ENCODE data around the gene LIMK1.
"Not testable (repeated sequence)": the region's sequence is repeated elsewhere in the genome, so short reads cannot be mapped to it uniquely, and the experiment has no call there.

The LIMK1 gene

GRCh38 chr7:74083117-74083876 lies at the start of gene LIMK1:
LIMK1 (plus strand) TSS chr7:74083804; CDS start chr7:74083991, 187 bp downstream.
- DNase-seq (ENCODE audit: extremely low read depth in 1 of 2, low read depth in 1 of 2): peak; percentile 59 to 62

DNA sequence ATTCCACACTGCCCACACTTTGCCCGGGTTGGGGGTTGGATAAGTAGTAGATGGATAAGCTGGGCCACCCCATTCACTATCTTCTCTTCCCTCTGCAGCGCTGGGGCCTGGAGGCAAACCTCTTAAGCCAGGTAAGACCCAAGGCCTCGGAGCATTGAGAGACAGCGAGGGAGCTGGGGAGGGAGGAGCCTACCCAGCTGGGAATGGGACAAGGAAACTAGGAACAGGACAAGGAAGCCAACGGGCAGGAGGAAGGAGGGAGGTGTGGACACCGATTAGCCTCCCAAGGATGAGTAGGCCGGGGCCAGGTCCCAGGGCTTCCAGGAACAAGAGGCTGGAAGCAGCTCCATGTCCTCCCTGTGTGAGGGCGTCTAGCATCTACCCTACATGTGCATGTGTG lies 46.0 kb upstream of the LIMK1 start:
- DNase-seq (ENCODE audit: extremely low read depth in 1 of 2, low read depth in 1 of 2): no peak

- no peak for DNase-seq (ENCODE audit: extremely low read depth in 1 of 2, low read depth in 1 of 2)
Measured at GRCh38 chr7:74038194-74038961, 45.2 kb upstream of the LIMK1 start.

- DNase-seq (ENCODE audit: extremely low read depth in 1 of 2, low read depth in 1 of 2): no peak
Measured at GRCh38 chr7:74039337-74039736, 44.3 kb upstream of the LIMK1 start.

DNA sequence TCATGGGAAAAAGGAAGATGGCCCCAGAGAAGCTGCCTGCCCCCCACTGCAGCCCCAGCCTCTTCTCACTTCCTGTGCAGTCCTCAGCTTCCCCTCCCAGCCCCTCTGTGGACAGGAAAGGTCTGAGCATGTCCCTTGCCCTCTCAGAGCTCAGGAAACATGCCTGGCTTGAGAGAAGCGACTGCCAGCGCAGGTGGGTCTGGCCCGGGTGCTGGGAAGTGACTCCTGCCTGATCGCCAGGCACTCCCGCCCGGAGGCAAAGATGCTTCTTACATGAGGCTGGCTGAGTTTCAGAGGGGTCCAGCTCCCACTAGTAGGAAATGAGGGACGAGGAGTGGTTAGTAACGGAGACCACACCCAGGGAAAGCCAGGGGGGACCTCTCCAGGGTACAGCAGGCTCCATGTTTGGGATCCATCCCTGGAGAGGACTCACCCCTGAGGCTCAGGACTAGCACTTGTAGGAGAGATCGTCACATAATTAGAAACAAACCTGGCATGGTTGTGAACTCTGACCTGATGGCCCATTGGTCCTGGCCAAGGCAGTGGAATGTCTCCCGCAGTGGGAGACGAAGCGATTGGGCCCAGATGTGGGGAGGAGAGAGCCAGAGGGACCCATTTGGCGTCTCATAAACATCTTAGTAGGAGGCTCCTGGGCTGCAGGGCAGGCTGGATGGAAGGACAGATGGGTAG lies 43.4 kb upstream of the LIMK1 start:
- no peak for DNase-seq (ENCODE audit: extremely low read depth in 1 of 2, low read depth in 1 of 2)

DNA sequence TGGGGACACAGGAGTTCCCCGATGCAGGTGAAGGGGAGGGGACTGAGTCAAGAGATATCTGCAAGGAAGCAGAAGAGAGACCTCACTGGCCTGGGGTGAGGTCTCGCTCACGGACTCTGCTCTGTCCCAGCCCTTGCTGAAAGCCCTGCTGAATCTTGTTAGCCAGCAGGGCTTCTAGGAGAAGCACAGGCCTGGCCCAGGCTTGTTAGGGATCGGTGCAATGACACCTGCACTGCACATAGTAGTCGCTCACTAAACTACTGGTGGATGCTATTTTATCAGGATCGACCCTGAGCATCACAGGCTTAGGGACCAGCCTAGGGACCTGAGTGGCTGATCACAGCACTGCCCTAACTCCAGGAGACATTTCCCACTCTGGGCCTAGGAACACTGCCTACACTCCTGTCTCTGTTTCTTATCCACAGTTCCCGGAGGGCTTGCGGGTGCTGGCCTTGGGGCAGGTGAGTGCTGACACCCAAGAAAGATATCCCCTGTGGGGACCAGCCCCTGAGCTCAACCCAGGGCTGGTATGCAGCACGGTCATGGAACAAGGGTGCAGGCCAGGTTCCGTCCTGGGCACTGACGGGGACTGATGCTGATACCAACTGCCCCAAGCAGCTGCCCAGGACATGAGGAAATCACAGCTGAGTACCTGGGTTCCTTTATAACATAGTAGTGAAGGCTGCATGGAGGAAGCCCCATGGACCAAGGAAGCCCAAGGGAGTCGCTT lies 42.6 kb upstream of the LIMK1 start:
- no peak for DNase-seq (ENCODE audit: extremely low read depth in 1 of 2, low read depth in 1 of 2)

DNA sequence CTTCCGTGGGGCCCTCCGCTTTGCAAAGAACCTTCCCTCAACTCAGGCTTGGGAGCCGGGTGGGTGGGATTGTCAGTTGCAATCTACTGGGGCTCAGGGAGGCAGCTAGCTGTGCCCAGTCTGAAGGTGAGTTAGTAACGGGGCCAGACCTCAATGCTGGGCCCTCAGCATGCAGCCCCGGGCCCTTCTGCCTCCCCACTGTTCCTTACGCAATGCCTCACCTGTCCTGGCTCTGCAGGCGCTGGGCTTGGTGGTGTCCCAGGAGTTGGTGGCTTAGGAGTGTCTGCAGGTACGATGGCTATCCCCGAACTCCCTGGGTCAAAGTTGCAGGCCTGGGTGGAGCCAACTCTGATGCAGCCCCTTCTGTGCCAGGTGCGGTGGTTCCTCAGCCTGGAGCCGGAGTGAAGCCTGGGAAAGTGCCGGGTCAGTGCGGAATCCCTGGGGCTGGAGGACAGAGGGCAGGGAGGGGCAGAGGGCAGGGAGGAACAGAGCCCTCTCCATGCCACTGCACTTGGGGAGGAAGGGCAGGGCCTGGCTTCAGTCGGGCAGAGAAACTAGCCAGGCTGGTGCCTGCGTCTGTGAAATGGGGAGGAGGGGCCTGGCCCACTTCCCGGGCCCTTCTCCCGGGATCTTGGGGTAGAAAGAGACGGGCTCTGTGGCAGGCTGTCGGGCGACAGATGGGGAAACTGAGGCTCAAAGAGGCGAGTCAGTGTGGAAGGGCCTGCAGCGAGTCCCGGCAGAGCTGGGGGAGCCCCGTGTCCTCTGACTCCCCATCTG lies 40.7 kb upstream of the LIMK1 start:
- DNase-seq (ENCODE audit: extremely low read depth in 1 of 2, low read depth in 1 of 2): no peak

DNA sequence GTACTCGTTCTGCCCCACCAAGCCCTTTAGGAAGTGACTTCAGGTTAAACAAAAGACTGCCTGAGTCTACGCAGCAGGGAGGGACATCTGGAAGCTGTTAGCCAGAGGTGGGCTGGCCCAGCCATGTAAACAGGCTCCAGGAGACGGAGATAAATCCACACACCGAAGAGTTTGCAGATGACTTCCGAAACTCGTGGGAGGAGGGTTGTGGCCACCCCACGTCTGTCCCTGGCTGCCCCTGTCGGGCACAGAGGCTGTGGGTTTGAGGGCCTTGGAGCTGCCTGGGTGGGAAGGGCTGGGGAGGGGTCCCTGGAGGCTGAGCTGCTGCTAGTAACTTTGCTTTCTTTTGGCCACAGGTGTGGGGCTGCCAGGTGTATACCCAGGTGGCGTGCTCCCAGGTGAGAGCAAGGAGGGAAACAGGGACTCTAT lies 40.1 kb upstream of the LIMK1 start:
- no peak for DNase-seq (ENCODE audit: extremely low read depth in 1 of 2, low read depth in 1 of 2)

- DNase-seq (ENCODE audit: extremely low read depth in 1 of 2, low read depth in 1 of 2): no peak
Measured at GRCh38 chr7:74044366-74045350, 38.9 kb upstream of the LIMK1 start.

DNA sequence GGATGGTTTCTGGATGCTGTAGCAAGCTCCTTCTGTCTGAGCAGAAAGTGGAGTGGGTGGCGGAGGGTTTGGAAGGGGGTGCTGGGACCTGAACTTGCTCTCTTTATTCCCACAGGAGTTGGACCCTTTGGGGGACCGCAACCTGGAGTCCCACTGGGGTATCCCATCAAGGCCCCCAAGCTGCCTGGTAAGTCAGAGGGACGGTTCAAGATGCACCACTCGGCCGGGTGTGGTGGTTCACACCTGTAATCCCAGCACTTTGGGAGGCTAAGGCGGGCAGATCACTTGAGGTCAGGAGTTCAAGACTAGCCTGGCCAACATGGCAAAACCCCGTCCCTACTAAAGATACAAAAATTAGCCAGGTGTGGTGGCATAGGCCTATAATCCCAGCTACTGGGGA lies 37.0 kb upstream of the LIMK1 start:
- not testable (repeated sequence) for DNase-seq (ENCODE audit: extremely low read depth in 1 of 2, low read depth in 1 of 2)

DNA sequence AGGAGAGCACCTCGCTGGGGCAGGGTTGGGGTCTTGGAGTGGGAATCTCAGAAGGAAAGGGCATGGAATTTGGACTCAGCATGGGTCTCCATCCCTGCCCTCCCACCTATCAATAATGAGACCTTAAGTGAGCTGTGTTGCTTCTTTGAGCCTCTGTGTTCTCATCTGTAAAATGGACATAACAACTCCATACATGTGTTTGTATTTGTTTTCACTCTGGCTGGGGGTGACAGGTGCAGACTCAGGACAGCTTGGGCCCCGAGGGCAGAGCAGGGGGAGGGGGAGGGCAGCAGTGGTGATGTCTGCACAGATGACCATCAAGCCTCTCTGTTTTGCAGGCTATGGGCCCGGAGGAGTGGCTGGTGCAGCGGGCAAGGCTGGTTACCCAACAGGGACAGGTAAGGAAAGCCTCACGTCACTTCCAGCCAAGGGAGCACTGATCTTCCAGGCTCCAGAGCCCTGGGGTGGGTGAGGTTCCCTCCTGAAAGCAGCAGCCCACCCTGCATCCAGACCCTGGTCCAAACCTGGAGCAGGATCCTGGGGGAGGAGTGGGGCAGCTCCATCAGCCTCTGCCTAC lies 35.7 kb upstream of the LIMK1 start:
- DNase-seq (ENCODE audit: extremely low read depth in 1 of 2, low read depth in 1 of 2): no peak

- no peak for DNase-seq (ENCODE audit: extremely low read depth in 1 of 2, low read depth in 1 of 2)
Measured at GRCh38 chr7:74048999-74049599, 34.5 kb upstream of the LIMK1 start.

DNA sequence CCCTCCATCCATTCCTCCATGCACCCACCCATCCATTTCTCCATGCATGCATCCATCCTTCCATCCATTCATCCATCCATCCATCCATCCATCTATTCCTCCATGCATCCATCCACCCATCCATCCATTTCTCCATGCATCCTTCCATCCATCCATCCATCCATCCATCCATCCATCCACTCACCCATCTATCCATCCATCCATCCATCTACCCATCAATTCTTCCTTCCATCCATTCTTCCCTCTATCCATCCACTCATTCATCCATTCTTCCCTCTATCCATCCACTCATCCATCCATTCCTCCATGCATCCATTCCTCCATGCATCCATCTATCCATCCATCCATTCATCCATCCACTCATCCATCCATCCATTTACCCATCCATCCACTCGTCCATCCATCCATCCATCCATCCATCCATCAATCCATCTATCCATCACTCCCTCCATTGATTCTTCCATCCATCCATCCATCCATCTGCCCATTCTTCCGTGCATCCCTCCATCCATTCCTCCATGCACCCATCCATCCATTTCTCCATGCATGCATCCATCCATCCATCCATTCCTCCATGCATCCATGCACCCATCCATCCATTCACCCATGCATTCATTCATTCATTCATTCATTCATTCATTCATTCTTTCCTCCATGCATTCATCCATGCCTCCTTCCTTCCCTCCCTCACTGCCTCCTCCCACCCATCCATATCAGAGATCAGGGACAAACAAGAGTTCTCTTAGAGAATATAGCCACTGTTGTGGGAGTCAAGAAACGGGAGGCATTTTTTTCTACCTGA lies 33.4 kb upstream of the LIMK1 start:
- no peak for DNase-seq (ENCODE audit: extremely low read depth in 1 of 2, low read depth in 1 of 2)

- DNase-seq (ENCODE audit: extremely low read depth in 1 of 2, low read depth in 1 of 2): no peak
Measured at GRCh38 chr7:74051193-74051592, 32.4 kb upstream of the LIMK1 start.

- DNase-seq (ENCODE audit: extremely low read depth in 1 of 2, low read depth in 1 of 2): no peak
Measured at GRCh38 chr7:74051629-74052410, 31.8 kb upstream of the LIMK1 start.

- DNase-seq (ENCODE audit: extremely low read depth in 1 of 2, low read depth in 1 of 2): no peak
Measured at GRCh38 chr7:74052628-74053027, 31.0 kb upstream of the LIMK1 start.
